Uterus (tissue), 4 donors: ENCODE measurements around the gene SLC7A14. TPM values are rescaled to one million over a fixed set of nuclear protein-coding genes. Genes with fewer than 3 reads are reported as not detected.

Source experiments
- DNase-seq, 2 donors: peaks; one replicate each; pipeline ENCODE4 v3.0.0-alpha.2; 2019 to 2020
- H3K27ac ChIP-seq, 2 donors: fragments of 200-600 bp; sonication (generic); 1 replicate in 1 of 2; 2 replicates in 1 of 2; pipeline ENCODE4 v1.5.1; 2016 to 2018
- H3K27me3 ChIP-seq, 2 donors: fragments of 200-600 bp; sonication (generic); one replicate each; pipeline ENCODE4 v1.5.1; 2018 to 2019; ENCODE audit warnings: control low read depth in 1 of 2
- H3K36me3 ChIP-seq, 2 donors: fragments of 200-600 bp; sonication (generic); one replicate each; pipeline ENCODE4 v1.5.1; 2019; ENCODE audit warnings: control low read depth in 1 of 2
- H3K4me1 ChIP-seq, 2 donors: fragments of 200-600 bp; sonication (generic); one replicate each; pipeline ENCODE4 v1.5.1; 2018 to 2019; ENCODE audit warnings: control low read depth in 1 of 2
- H3K4me3 ChIP-seq, 2 donors: fragments of 200-600 bp; sonication (generic); 1 replicate in 1 of 2; 2 replicates in 1 of 2; pipeline ENCODE4 v1.5.1; 2018 to 2019; ENCODE audit warnings: mild to moderate bottlenecking in 1 of 2
- H3K9me3 ChIP-seq, 2 donors: fragments of 200-600 bp; sonication (generic); one replicate each; pipeline ENCODE4 v1.5.1; 2019; ENCODE audit warnings: control low read depth in 1 of 2
- CTCF ChIP-seq, 4 experiments: fragments of 200-600 bp in 2 of 4; fragments of 450-650 bp in 2 of 4; sonication (generic) in 2 of 4; IDR thresholded peaks; one replicate each; pipeline ENCODE4 v1.5.1; 2016 to 2019; ENCODE audit warnings: antibody characterized with exemption in 4 of 4, mild to moderate bottlenecking in 2 of 4, moderate library complexity in 1 of 4
- POLR2A ChIP-seq, 2 donors: fragments of 450-650 bp; IDR thresholded peaks; one replicate each; pipeline ENCODE4 v1.6.1; 2016; ENCODE audit warnings: antibody characterized with exemption in 2 of 2, mild to moderate bottlenecking in 1 of 2, moderate library complexity in 1 of 2
- intact Hi-C: fragments of 100-400 bp; cut with DNase I; formaldehyde crosslinking; loops from one replicate; pipeline ENCODE4 v1.15.1; 2023; ENCODE audit warnings: low total_unique reads
- total RNA-seq, 4 donors: library from RNA; depleted of rRNA in 3 of 4; stranded (reverse); fragments of >200 nt in 3 of 4; gene quantifications; one replicate each; pipeline versions ENCODE4 v1.1.0 to v1.2.4, GENCODE V29; 2014 to 2023
- donor health status: DM: yes; HTN: yes; CAD: no.

SLC7A14 gene
- total RNA-seq, 4 donors from 2014 or later: 0.55 TPM; not detected in 3

- H3K27me3 ChIP-seq: no peaks in the 10 kb centered on the region
- H3K36me3 ChIP-seq: no peaks in the 10 kb centered on the region
- no peak for TF ChIP-seq POLR2A (IDR thresholded peaks at IDR 0.05)
- no peak for TF ChIP-seq CTCF (IDR thresholded peaks at IDR 0.05)
- DNase-seq: no peak
- H3K27ac ChIP-seq: no peak overlapping the region
- H3K4me1 ChIP-seq: no peaks in the 10 kb centered on the region
- no peaks in the 10 kb centered on the region for H3K9me3 ChIP-seq
- intact Hi-C loops: no loop called here
- H3K4me3 ChIP-seq: no peak overlapping the region
Observed at GRCh38 chr3:170564664-170565063, 21.2 kb downstream of the SLC7A14 start.

GRCh38 chr3:170563712-170564423 is 22.0 kb downstream of the SLC7A14 start:
- intact Hi-C loops: no loop called here
- H3K4me3 ChIP-seq: no peak overlapping the region
- H3K27ac ChIP-seq: no peak overlapping the region
- no peaks in the 10 kb centered on the region for H3K9me3 ChIP-seq
- no peaks in the 10 kb centered on the region for H3K27me3 ChIP-seq
- no peaks in the 10 kb centered on the region for H3K36me3 ChIP-seq
- no peak for DNase-seq
- no peak for TF ChIP-seq POLR2A (IDR thresholded peaks at IDR 0.05)
- no peak for TF ChIP-seq CTCF (IDR thresholded peaks at IDR 0.05)
- no peaks in the 10 kb centered on the region for H3K4me1 ChIP-seq

- Histone ChIP-seq H3K4me1 (no peaks in the 10 kb centered on the region), H3K27me3 (no peaks in the 10 kb centered on the region), H3K36me3 (no peaks in the 10 kb centered on the region), H3K4me3 (no peak overlapping the region), H3K9me3 (no peaks in the 10 kb centered on the region), H3K27ac (no peak overlapping the region)
- intact Hi-C loops: no loop called here
- DNase-seq: no peak
- TF ChIP-seq POLR2A (IDR thresholded peaks at IDR 0.05): no peak
- TF ChIP-seq CTCF (IDR thresholded peaks at IDR 0.05): no peak
Observed at GRCh38 chr3:170562080-170562479, 23.8 kb downstream of the SLC7A14 start.

DNA sequence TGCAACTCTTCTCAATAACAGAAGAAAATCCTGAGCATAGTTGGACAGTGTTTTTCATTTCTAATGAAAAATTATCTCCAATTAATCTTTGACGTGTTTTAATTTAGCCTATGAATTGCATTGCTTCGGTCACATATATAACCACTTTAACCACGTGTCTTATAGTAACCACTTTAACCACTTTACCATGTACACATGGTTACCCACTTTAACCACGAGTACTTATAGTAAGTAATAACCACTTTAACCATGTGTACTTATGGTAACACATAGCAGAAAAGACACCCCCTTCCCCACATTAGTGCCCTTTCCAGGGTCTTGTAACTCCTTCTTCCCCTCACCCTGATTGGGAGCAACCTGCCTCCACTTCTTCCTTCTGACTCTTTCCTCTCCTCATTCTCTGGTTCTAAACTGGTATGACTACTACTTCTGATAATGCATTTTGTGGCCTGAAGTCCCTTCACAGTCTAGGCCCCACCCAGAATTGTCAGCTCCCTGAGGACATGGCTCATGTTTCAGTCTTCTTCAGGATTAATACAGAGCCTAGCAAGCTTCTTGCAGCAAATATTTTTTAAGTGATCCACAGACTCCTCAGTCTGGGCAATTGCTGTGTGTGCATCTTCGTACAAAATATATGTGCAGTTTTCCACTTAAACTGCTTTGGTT is 25.0 kb downstream of the SLC7A14 start:
- Histone ChIP-seq H3K4me3 (no peak overlapping the region), H3K9me3 (no peaks in the 10 kb centered on the region), H3K4me1 (no peaks in the 10 kb centered on the region), H3K36me3 (no peaks in the 10 kb centered on the region), H3K27me3 (no peaks in the 10 kb centered on the region), H3K27ac (no peak overlapping the region)
- intact Hi-C loops: no loop called here
- TF ChIP-seq POLR2A (IDR thresholded peaks at IDR 0.05) (no peak), CTCF (IDR thresholded peaks at IDR 0.05) (no peak)
- DNase-seq: no peak

GRCh38 chr3:170560296-170560695 is 25.6 kb downstream of the SLC7A14 start:
- no peak overlapping the region for H3K4me3 ChIP-seq
- DNase-seq: no peak
- no peaks in the 10 kb centered on the region for H3K36me3 ChIP-seq
- H3K27me3 ChIP-seq: no peaks in the 10 kb centered on the region
- TF ChIP-seq POLR2A (IDR thresholded peaks at IDR 0.05) (no peak), CTCF (IDR thresholded peaks at IDR 0.05) (no peak)
- intact Hi-C loops: no loop called here
- no peaks in the 10 kb centered on the region for H3K4me1 ChIP-seq
- no peaks in the 10 kb centered on the region for H3K9me3 ChIP-seq
- H3K27ac ChIP-seq: no peak overlapping the region
